ENCODE measurements around the gene CCDC15.
"Not testable (repeated sequence)": the region's sequence is repeated elsewhere in the genome, so short reads cannot be mapped to it uniquely, and the experiment has no call there.

Gene CCDC15

GRCh38 chr11:125001079-125001778, 47.2 kb downstream of the CCDC15 start:
- DNase-seq (ENCODE audit: low read depth in 2 of 3, low spot score in 1 of 3): no peak

GRCh38 chr11:125001849-125002248, 47.8 kb downstream of the CCDC15 start:
- DNase-seq (ENCODE audit: low read depth in 2 of 3, low spot score in 1 of 3): no peak

- no peak for DNase-seq (ENCODE audit: low read depth in 2 of 3, low spot score in 1 of 3)
Observed at GRCh38 chr11:125005491-125005890, 51.5 kb downstream of the CCDC15 start.

GRCh38 chr11:125016413-125016812, 62.4 kb downstream of the CCDC15 start:
- no peak for DNase-seq (ENCODE audit: low read depth in 2 of 3, low spot score in 1 of 3)

GRCh38 chr11:125020342-125020741, 66.3 kb downstream of the CCDC15 start:
- DNase-seq (ENCODE audit: low read depth in 2 of 3, low spot score in 1 of 3): no peak

- DNase-seq (ENCODE audit: low read depth in 2 of 3, low spot score in 1 of 3): no peak
Observed at GRCh38 chr11:125022551-125022950, 68.5 kb downstream of the CCDC15 start.

GRCh38 chr11:125025968-125026367, 72.0 kb downstream of the CCDC15 start:
- DNase-seq (ENCODE audit: low read depth in 2 of 3, low spot score in 1 of 3): no peak

GRCh38 chr11:125029431-125029830, 75.4 kb downstream of the CCDC15 start:
- not testable (repeated sequence) for DNase-seq (ENCODE audit: low read depth in 2 of 3, low spot score in 1 of 3)

GRCh38 chr11:125036933-125037332, 82.9 kb downstream of the CCDC15 start:
- DNase-seq (ENCODE audit: low read depth in 2 of 3, low spot score in 1 of 3): no peak

- no peak for DNase-seq (ENCODE audit: low read depth in 2 of 3, low spot score in 1 of 3)
Observed at GRCh38 chr11:125049164-125049792, 95.3 kb downstream of the CCDC15 start.

GRCh38 chr11:125052047-125052446, 98.0 kb downstream of the CCDC15 start:
- no peak for DNase-seq (ENCODE audit: low read depth in 2 of 3, low spot score in 1 of 3)

GRCh38 chr11:125053167-125053566, 99.2 kb downstream of the CCDC15 start:
- DNase-seq (ENCODE audit: low read depth in 2 of 3, low spot score in 1 of 3): no peak

- DNase-seq (ENCODE audit: low read depth in 2 of 3, low spot score in 1 of 3): no peak
Observed at GRCh38 chr11:125055107-125055715, 101.2 kb downstream of the CCDC15 start.

- DNase-seq (ENCODE audit: low read depth in 2 of 3, low spot score in 1 of 3): not testable (repeated sequence)
Observed at GRCh38 chr11:125056111-125056510, 102.1 kb downstream of the CCDC15 start.

- DNase-seq (ENCODE audit: low read depth in 2 of 3, low spot score in 1 of 3): no peak
Observed at GRCh38 chr11:125056931-125057692, 103.1 kb downstream of the CCDC15 start.

- DNase-seq (ENCODE audit: low read depth in 2 of 3, low spot score in 1 of 3): no peak
Observed at GRCh38 chr11:125057693-125058016, 103.7 kb downstream of the CCDC15 start.

GRCh38 chr11:125061281-125061680, 107.3 kb downstream of the CCDC15 start:
- DNase-seq (ENCODE audit: low read depth in 2 of 3, low spot score in 1 of 3): no peak

GRCh38 chr11:125062218-125062930, 108.4 kb downstream of the CCDC15 start:
- no peak for DNase-seq (ENCODE audit: low read depth in 2 of 3, low spot score in 1 of 3)

GRCh38 chr11:125062931-125063428, 109.0 kb downstream of the CCDC15 start, which contains the start of gene SLC37A2:
TSS of gene SLC37A2 (plus strand) at chr11:125063305. CDS start at chr11:125063368, 63 bp downstream.
- peak; percentile 20 to 34 (median 31) for DNase-seq (ENCODE audit: low read depth in 2 of 3, low spot score in 1 of 3)

GRCh38 chr11:125063429-125064043, 109.5 kb downstream of the CCDC15 start:
- DNase-seq (ENCODE audit: low read depth in 2 of 3, low spot score in 1 of 3): no peak

Data from stimulated activated CD4-positive, alpha-beta T cell treated with anti-CD3 and anti-CD28 coated beads, Interleukin-12 subunit alpha, Interleukin-12 subunit beta, amount 100 ng/mL, for 48 hours (primary cell).